ENCODE data around the gene TRIM38.
A peak's percentile ranks its signal among the peaks of the same experiment; 100 is the strongest.
"Not testable (repeated sequence)": the region's sequence is repeated elsewhere in the genome, so short reads cannot be mapped to it uniquely, and the experiment has no call there.

TRIM38 gene

DNA sequence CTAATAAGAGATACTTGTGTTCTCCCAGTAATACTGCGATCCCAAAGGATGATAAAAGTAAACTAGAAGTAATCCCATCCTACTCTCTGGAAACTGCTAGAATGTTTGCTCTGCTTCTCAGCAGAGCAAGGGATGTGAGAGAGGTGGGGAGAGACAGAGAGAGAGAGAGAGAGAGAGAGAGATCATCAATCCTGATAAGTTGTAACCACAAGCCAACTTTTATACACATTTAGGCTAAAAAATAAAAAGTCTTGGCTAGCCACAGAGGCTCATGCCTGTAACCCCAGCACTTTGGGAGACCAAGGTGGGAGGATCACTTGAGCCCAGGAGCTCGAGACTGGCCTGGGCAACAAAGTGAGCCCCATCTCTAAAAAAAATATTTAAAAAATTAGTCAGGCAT lies 16.0 kb upstream of the TRIM38 start:
- no peaks in the 10 kb centered on the region for H3K9me3 Mint-ChIP-seq
- H3K4me3 Mint-ChIP-seq: no peak overlapping the region
- H3K4me1 Mint-ChIP-seq: peaks cover 11% of the 10 kb centered on the region
- peak overlapping the region; percentile 9 for H3K27ac Mint-ChIP-seq (ENCODE audit: low read depth)
- DNase-seq (ENCODE audit: low spot score in 2 of 2) (no peak), ATAC-seq (replicated peaks; ENCODE audit: extremely low read depth, poor library complexity, severe bottlenecking) (no peak)
- peaks cover 2% of the 10 kb centered on the region for H3K36me3 Mint-ChIP-seq (ENCODE audit: insufficient read depth)
- peaks cover 12% of the 10 kb centered on the region for H3K27me3 Mint-ChIP-seq

DNA sequence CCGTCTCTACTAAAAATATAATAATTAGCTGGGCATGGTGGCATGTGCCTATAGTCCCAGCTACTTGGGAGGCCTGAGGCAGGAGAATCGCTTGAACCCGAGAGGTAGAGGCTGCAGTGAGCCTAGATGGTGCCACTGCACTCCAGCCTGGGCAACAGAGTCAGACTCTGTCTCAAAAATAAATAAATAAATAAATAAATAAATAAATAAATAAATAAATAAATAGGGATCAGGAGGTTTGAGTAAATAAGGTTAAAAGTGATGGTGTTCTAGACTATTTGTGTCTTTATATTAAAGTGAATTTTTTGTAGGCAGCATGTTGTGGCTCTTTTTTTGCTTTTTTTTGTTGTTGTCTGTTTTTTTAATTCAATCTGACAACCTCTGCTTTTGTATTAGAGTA lies 15.1 kb upstream of the TRIM38 start:
- ATAC-seq (replicated peaks; ENCODE audit: extremely low read depth, poor library complexity, severe bottlenecking); H3K9me3 Mint-ChIP-seq; DNase-seq (ENCODE audit: low spot score in 2 of 2); H3K27ac Mint-ChIP-seq (ENCODE audit: low read depth); H3K4me3 Mint-ChIP-seq; H3K36me3 Mint-ChIP-seq (ENCODE audit: insufficient read depth): not testable (repeated sequence)
- H3K27me3 Mint-ChIP-seq: peaks cover 21% of the 10 kb centered on the region
- H3K4me1 Mint-ChIP-seq: peaks cover 11% of the 10 kb centered on the region

DNA sequence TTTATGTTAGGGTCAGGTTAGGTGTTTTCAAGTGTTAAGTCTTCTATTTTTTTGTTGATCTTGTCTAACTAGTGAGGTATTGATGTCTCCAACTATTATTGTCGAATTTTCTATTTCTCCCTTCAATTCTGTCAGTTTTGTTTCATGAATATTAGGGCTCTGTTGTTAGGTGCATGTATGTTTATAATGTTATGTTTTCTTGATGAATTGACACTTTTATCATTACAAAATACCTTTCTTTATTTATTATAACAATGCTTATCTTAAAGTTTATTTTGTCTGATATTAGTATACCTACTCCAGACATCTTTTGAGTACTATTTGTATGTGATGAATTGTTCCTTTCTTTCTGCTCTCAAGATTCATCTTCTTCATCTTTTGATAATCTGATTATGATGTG lies 12.9 kb upstream of the TRIM38 start:
- no peak for DNase-seq (ENCODE audit: low spot score in 2 of 2)
- peaks cover 24% of the 10 kb centered on the region for H3K27me3 Mint-ChIP-seq
- peaks cover 2% of the 10 kb centered on the region for H3K36me3 Mint-ChIP-seq (ENCODE audit: insufficient read depth)
- peaks cover 11% of the 10 kb centered on the region for H3K4me1 Mint-ChIP-seq
- no peaks in the 10 kb centered on the region for H3K9me3 Mint-ChIP-seq
- no peak for ATAC-seq (replicated peaks; ENCODE audit: extremely low read depth, poor library complexity, severe bottlenecking)
- no peak overlapping the region for H3K27ac Mint-ChIP-seq (ENCODE audit: low read depth)
- H3K4me3 Mint-ChIP-seq: no peak overlapping the region

DNA sequence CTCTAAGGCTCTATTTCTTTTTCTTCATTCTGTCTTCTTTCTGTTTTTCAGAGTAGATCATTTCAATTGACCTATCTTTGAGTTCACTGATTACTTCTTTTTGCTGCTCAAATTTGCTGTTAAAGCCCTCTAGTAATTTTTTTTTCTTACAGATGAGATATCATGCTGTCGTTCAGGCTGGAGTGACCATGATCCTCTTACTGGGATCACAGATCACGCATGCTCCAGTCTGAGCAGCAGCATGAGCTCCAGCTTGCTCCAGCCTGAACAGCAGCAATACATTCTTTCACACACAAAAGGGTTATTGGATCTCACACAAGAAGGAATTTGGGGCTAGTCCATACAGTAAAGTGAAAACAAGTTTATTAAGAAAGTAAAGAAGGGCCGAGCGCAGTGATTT lies 12.3 kb upstream of the TRIM38 start:
- no peak overlapping the region for H3K27ac Mint-ChIP-seq (ENCODE audit: low read depth)
- H3K4me3 Mint-ChIP-seq: no peak overlapping the region
- ATAC-seq (replicated peaks; ENCODE audit: extremely low read depth, poor library complexity, severe bottlenecking) (no peak), DNase-seq (ENCODE audit: low spot score in 2 of 2) (no peak)
- H3K4me1 Mint-ChIP-seq: peaks cover 11% of the 10 kb centered on the region
- no peaks in the 10 kb centered on the region for H3K9me3 Mint-ChIP-seq
- peaks cover 2% of the 10 kb centered on the region for H3K36me3 Mint-ChIP-seq (ENCODE audit: insufficient read depth)
- peaks cover 21% of the 10 kb centered on the region for H3K27me3 Mint-ChIP-seq

DNA sequence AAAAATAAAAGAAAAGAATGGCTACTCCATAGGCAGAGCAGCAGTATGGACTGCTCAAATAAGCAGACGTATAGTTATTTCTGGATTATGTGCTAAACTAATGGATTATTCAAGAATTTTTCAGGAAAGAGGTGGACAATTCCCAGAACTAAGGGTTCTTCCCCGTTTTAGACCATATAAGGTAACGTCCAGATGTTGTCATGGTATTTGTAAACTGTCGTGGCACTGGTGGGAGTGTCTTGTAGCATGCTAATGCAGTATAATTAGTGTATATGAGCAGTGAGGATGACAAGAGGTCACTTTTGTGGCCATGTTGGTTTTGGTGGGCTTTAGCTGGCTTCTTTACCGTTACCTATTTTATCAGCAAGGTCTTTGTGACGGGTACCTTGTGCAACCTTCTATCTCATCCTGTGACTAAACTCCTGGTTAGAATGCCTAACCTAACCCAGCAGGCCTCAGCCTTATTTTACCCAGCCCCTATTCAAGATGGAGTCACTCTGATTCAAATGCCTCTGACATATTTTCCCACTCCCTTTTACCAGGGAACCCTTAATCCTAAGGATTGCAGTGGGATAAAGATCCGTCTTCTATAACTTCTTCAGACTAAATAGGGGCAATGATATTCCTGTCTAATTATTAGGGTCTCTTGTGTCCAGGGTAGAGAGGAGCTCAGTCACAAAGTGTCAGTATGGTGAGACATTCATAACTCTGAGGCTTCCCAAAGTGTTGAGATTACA lies 11.1 kb upstream of the TRIM38 start:
- H3K36me3 Mint-ChIP-seq (ENCODE audit: insufficient read depth): peaks cover 2% of the 10 kb centered on the region
- peaks cover 9% of the 10 kb centered on the region for H3K4me1 Mint-ChIP-seq
- no peak overlapping the region for H3K27ac Mint-ChIP-seq (ENCODE audit: low read depth)
- no peak for ATAC-seq (replicated peaks; ENCODE audit: extremely low read depth, poor library complexity, severe bottlenecking)
- no peaks in the 10 kb centered on the region for H3K9me3 Mint-ChIP-seq
- H3K27me3 Mint-ChIP-seq: peaks cover 21% of the 10 kb centered on the region
- no peak for DNase-seq (ENCODE audit: low spot score in 2 of 2)
- H3K4me3 Mint-ChIP-seq: no peak overlapping the region

DNA sequence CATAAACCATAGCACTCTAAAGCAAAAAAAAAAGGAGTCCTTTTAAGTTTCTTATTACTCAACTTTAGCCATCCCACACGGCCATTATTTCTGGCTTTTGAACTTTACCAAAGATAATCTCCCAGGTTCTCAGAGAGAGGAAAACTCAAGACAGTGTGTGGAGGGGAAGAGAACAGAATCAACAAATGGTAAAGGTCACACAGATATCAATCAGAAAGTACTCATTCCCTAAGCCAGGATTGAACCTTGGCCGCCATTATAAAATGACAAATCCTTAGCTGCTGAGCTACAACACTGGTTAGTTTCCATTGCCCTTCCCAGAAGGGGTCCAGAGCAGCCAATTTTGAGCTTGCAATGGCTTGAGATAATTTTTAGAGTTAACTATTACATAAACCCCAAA lies 10.1 kb upstream of the TRIM38 start:
- Mint-ChIP-seq H3K4me1 (no peaks in the 10 kb centered on the region), H3K27ac (ENCODE audit: low read depth) (no peak overlapping the region), H3K27me3 (peaks cover 21% of the 10 kb centered on the region), H3K9me3 (no peaks in the 10 kb centered on the region), H3K36me3 (ENCODE audit: insufficient read depth) (peaks cover 2% of the 10 kb centered on the region), H3K4me3 (no peak overlapping the region)
- DNase-seq (ENCODE audit: low spot score in 2 of 2) (no peak), ATAC-seq (replicated peaks; ENCODE audit: extremely low read depth, poor library complexity, severe bottlenecking) (no peak)

DNA sequence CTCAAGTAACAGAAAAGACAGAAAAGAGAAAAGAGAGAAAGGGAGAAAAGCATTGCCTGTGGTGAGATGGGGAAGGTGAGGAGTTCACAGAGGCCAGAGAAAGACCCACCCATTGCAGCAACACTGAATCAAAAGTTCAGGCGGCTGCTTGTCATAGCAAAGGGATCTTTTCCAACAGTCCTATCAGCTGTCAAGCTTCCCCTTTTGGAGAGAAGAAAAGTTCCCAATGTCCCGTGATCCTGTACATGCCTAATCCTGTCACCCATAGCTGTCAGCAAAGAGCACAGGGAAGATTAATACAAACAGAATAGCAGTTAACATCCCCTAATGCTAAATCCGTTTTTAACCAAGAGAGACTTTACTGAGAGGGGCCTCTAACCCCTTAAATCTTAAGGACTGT lies 8.9 kb upstream of the TRIM38 start:
- peaks cover 8% of the 10 kb centered on the region for H3K4me1 Mint-ChIP-seq
- peaks cover 1% of the 10 kb centered on the region for H3K36me3 Mint-ChIP-seq (ENCODE audit: insufficient read depth)
- H3K4me3 Mint-ChIP-seq: no peak overlapping the region
- no peaks in the 10 kb centered on the region for H3K9me3 Mint-ChIP-seq
- ATAC-seq (replicated peaks; ENCODE audit: extremely low read depth, poor library complexity, severe bottlenecking): no peak
- H3K27ac Mint-ChIP-seq (ENCODE audit: low read depth): no peak overlapping the region
- no peak for DNase-seq (ENCODE audit: low spot score in 2 of 2)
- peaks cover 21% of the 10 kb centered on the region for H3K27me3 Mint-ChIP-seq

DNA sequence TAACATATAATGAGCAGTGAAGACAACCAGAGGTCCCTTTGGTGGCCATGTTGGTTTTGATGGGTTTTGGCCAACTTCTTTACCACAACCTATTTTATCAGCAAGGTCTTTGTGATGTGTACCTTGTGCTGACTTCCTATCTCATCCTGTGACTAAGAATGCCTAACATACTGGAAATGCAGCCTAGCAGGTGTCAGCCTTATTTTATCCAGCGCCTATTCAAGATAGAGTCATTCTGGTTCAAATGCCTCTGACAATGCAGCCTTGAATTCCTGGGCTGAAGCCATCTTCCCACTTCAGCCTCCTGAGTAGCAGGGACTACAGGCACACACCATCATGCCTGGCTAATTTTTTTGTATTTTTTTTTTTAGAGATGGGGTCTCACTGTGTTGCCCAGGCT lies 7.8 kb upstream of the TRIM38 start:
- H3K36me3 Mint-ChIP-seq (ENCODE audit: insufficient read depth): peaks cover 1% of the 10 kb centered on the region
- no peak for ATAC-seq (replicated peaks; ENCODE audit: extremely low read depth, poor library complexity, severe bottlenecking)
- no peaks in the 10 kb centered on the region for H3K9me3 Mint-ChIP-seq
- H3K4me1 Mint-ChIP-seq: peaks cover 18% of the 10 kb centered on the region
- no peak overlapping the region for H3K4me3 Mint-ChIP-seq
- H3K27ac Mint-ChIP-seq (ENCODE audit: low read depth): no peak overlapping the region
- DNase-seq (ENCODE audit: low spot score in 2 of 2): no peak
- peaks cover 21% of the 10 kb centered on the region for H3K27me3 Mint-ChIP-seq

DNA sequence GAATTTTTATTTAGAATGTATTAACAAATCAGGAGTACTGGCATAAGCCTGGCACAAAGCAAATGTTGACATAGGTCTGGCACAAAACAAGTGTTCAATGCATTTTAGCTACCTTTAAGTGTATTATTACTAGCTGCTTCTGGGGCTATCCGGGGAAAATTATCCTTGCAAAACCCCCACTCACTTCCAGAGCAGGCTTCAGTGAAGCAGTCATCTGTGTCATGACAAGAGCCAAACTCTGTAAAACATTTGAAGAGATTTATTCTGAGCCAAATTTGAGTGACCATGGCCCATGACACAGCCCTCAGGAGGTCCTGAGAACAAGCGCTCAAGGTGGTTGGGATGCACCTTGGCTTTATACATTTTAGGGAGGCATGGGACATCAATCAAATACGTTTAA lies 6.4 kb upstream of the TRIM38 start:
- Mint-ChIP-seq H3K36me3 (ENCODE audit: insufficient read depth) (peaks cover 1% of the 10 kb centered on the region), H3K9me3 (no peaks in the 10 kb centered on the region), H3K27ac (ENCODE audit: low read depth) (no peak overlapping the region), H3K27me3 (peaks cover 21% of the 10 kb centered on the region), H3K4me3 (no peak overlapping the region), H3K4me1 (peaks cover 33% of the 10 kb centered on the region)
- DNase-seq (ENCODE audit: low spot score in 2 of 2): no peak
- ATAC-seq (replicated peaks; ENCODE audit: extremely low read depth, poor library complexity, severe bottlenecking): no peak

DNA sequence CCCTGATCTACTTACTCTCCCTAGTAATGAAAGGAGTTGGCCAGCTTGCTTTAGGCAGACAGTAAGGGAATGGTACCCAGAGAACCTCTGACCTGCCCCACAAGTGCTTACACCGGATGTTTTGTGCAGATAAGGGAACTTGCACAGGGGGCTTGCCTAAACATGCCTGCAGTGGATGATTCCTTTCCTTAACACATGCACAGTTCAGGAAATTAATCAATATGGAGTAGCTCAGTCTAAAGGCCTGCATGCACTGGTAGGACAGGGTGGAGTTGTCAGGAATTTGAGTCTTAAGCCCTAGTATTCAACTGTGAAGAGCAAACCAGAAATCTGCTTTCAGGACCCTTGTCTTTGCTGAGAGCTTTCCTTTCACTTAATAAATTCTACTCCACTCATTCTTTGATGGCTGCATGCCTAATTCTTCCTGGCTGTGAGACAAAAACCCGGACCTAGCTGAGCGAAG lies 3.9 kb upstream of the TRIM38 start:
- DNase-seq (ENCODE audit: low spot score in 2 of 2): no peak
- Mint-ChIP-seq H3K27ac (ENCODE audit: low read depth) (peak overlapping the region; percentile 86), H3K27me3 (peaks cover 7% of the 10 kb centered on the region), H3K36me3 (ENCODE audit: insufficient read depth) (peaks cover 12% of the 10 kb centered on the region), H3K4me3 (peak overlapping the region; percentile 64), H3K4me1 (peaks cover 57% of the 10 kb centered on the region), H3K9me3 (no peaks in the 10 kb centered on the region)
- no peak for ATAC-seq (replicated peaks; ENCODE audit: extremely low read depth, poor library complexity, severe bottlenecking)

DNA sequence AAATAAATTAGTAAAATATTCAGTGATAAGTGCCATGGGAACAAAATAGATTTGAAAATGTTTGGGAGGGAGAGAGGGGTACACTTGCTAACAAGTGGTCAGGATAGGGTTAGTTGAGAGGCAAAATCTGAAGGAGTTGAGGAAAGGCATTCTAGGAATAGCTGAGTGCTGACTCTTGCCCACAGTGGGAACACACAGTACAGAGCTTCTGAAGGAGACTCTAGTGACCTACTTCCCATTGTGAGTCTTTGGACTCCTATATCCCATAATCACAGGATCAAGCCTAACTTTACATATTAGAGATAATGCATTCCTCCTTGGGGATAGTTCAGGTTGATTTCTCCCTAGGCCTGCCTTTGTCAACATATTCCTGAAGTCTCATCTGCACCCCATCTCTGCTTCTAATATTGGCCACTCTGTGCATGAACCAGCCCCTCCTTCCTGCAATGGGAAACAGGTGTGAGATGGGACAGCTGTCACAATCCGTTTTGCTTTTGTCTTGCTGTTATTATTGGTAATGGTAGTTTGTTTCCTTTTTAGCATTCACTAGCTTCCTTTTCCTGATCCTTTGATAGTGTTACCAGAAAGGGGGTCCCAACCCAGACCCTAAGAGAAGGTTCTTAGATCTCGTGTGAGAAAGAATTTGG lies 2.6 kb upstream of the TRIM38 start:
- peaks cover 69% of the 10 kb centered on the region for H3K4me1 Mint-ChIP-seq
- peaks cover 22% of the 10 kb centered on the region for H3K36me3 Mint-ChIP-seq (ENCODE audit: insufficient read depth)
- DNase-seq (ENCODE audit: low spot score in 2 of 2) (no peak), ATAC-seq (replicated peaks; ENCODE audit: extremely low read depth, poor library complexity, severe bottlenecking) (no peak)
- H3K9me3 Mint-ChIP-seq: no peaks in the 10 kb centered on the region
- H3K4me3 Mint-ChIP-seq: peak overlapping the region; percentile 87
- no peaks in the 10 kb centered on the region for H3K27me3 Mint-ChIP-seq
- peak overlapping the region; percentile 86 for H3K27ac Mint-ChIP-seq (ENCODE audit: low read depth)

DNA sequence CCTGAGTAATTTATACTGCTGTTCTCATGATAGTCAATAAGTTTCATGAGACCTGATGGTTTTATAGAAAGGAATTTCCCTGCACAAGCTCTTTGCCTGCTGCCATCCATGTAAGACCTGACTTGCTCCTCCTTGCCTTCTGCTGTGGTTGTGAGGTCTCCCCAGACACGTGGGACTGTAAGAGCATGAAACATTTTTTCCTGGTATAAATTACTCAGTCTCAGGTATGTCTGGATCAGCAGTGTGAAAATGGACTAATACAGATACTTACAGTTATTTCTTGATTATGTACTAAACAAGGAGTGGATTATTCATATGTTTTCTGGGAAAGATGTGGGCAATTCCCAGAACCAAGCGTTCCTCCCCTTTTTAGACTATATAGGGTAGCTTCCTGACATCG lies 1.9 kb upstream of the TRIM38 start:
- Mint-ChIP-seq H3K27ac (ENCODE audit: low read depth) (peak overlapping the region; percentile 85), H3K4me3 (peak overlapping the region; percentile 87), H3K27me3 (no peaks in the 10 kb centered on the region), H3K36me3 (ENCODE audit: insufficient read depth) (peaks cover 25% of the 10 kb centered on the region), H3K9me3 (no peaks in the 10 kb centered on the region), H3K4me1 (peaks cover 73% of the 10 kb centered on the region)
- ATAC-seq (replicated peaks; ENCODE audit: extremely low read depth, poor library complexity, severe bottlenecking) (no peak), DNase-seq (ENCODE audit: low spot score in 2 of 2) (no peak)

DNA sequence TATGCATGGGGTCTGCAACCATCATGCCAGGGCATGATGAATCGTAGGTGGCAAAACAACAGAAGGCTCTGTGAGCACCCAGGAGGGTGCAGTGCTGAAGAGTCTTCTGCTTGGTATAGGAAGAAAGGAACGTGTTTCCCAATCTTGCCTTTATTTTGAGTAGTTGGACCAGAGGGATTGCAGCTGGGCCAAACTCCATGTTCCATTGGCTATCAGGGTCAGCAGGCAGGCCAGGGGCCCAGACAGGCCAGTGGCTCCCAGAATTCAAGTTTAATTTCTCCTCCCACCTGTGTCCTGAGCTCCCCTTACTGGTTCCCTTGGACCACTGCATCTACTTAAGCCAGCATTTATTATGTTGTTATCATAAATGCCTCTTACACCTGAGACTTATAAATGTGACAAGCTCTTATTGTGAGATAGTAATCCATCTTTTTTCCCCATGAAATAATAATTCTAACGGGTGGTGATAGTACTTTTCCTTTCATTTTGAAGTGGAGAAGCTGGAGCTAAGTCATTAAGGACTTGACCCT lies 918 bp upstream of the TRIM38 start:
- Mint-ChIP-seq H3K36me3 (ENCODE audit: insufficient read depth) (peaks cover 30% of the 10 kb centered on the region), H3K4me1 (peaks cover 82% of the 10 kb centered on the region), H3K4me3 (peak overlapping the region; percentile 87), H3K27me3 (no peaks in the 10 kb centered on the region), H3K27ac (ENCODE audit: low read depth) (peak overlapping the region; percentile 93), H3K9me3 (no peaks in the 10 kb centered on the region)
- no peak for DNase-seq (ENCODE audit: low spot score in 2 of 2)
- ATAC-seq (replicated peaks; ENCODE audit: extremely low read depth, poor library complexity, severe bottlenecking): no peak

Measured in central memory CD8-positive, alpha-beta T cell (primary cell).